HG02763 (cell line): ENCODE results near the gene ARHGEF4.

Source experiments
- ATAC-seq: cut with Tn5 transposase; IDR thresholded peaks from one replicate; pipeline ENCODE4 v1.9.1; 2021; ENCODE audit warnings: mild to moderate bottlenecking, moderate library complexity; ENCODE audit not compliant: unreplicated experiment

ARHGEF4 gene

DNA sequence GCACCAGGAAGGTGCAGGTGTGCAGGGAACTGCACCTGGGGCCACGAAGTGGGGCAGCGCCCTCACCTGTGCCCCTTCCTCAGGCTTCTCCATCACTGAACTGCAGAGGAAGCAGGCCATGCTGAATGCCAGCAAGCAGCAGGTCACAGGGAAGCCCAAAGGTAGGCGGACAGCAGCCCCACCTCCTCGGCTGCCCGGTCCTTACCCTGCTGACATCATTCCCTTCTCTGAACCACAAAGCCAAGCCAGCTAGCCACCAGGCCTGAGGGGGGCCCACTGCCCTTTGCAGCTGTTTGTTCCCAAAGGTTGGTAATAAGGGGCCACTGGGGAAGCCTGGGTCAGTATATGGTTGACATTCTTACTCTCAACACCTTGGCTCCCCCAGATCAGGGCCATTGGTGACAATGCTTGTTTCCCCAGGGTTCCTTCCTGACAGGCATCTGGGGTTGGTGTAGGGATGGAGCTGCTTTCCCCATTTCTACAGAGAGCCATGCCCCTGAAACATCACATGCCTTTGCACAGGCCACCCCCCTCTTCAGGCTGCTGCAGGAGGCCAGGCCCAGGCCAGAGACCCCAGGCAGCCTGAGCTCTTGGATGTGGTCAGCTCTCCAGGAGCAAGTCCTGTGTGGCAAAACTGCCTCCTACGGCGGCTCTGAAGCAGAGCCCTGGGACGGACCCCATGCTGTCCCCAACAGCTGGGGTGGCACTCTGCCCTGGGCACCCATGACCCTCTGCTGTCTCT lies 208.7 kb downstream of the ARHGEF4 start:
- ATAC-seq = no peak

DNA sequence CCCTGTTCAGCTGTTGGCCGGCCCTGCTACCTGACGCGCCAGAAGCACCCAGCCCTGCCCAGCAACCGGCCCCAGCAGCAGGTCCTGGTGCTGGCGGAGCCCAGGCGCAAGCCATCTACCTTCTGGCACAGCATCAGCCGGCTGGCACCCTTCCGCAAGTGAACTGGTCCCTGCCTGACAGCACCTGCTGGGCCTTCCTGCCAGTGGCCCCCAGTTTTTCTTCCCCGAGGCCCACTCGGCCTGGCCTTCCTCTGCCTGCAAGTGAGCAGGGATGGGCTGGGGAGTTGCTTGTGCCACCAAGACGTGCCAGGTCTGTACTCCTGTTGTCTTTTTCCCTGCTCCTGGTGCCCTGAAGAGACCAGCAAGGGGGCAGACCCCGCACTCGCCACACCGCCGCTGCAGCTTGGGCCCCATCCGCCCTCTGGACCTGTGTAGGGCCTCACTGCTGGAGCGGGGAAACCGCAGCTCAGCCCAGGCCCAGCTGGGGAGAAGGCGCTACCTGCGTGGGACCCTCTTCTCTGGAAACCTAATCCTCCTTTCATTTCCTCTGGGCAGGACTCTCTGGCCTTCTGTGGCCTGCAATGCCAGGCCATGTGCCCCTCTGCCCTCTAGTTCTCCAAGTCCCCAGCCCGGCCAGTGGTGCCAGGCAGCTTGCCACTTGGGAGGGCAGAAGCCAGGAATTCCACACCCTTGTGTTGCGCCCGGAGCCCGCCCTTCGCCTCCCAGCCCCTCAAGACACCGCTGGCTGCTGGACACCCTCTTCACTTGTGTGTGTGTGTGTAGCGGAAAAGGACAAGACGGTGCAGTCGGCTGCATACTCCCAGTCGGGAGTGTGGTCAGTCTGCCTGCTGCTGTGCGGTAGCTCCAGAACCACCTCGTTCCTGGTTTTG lies 209.6 kb downstream of the ARHGEF4 start:
- no peak for ATAC-seq

DNA sequence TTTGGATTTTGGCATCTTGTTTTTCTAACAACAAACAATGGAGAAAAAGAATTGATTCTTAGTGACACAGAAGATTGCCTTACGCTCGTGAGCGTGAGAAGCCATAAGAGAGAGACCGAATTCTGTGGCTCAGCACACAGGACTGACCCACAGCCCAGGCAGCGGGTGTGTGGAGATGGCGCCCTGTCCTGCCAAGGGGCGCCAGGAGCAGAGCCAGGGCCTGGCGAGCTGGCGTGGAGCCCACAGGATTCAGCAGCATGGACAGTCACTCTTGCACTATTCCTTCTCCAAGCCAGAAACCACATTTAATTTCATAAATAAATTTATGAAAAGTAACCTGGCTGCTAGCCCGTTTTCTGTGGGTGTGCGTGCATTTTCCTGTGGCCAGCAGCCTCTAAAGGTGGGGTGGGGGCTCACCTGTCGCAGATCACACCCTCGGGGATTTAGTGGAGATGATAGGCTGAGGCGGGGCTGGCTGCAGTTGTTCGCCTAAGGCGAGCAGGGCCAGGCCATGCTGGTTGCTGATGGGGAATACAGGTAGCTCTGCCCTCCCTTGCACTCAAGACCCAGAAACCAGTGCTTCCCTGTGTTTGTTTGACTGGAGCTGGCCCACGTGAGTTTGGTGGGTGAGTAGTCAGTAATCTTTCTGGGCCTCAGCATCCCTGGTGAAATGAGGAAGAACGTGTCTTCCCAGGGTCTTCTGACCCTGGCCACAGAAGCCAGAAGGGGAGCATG lies 210.4 kb downstream of the ARHGEF4 start:
- ATAC-seq = no peak

DNA sequence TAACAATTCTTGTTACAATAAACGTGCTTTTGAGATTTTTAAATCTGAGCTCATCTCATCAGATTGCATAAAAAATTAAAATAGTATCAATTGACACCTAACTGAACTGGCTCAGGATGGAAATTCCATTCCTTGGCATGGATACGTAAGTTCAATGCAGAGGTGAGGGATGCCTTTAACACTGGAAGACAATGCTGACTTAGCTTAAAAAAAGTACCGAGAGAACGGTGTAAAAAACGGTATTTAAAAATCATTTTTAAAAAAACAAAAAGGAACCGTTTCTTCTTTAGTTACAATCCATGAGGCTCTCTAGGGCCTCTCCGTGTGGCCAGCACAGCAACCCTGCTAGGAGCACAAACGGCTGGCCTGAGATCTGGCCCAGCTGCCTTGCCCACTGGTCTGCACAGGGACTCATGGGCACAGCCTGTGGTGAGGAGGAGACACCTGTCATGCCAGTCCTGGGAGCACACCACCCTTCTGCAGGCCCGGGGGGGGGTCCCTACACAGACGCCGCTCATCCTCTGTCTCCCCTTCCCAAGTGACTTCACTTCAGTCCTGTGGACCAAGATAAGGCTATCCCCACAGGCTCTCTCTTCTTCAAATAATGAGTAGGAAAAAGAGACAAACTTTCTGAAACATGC lies 211.3 kb downstream of the ARHGEF4 start:
- ATAC-seq = no peak

DNA sequence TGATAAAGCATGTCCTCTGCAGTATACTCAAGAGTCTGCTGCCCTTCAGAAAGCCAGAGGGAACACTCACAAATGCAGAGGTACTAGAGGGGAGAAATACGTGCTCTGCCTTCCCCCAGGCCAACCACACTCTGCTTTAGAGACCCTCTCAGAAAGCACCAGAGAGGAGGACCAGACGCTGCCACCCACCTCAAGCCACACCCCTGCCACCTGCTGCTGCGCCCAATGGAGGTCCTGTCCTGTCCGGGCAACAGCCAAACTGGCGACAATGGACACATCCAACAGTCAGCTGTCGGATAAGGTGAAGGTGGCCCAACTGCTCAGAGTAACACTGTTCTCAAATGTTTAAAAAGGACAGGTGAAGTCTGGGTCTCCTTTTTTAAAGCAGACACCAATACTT lies 211.9 kb downstream of the ARHGEF4 start:
- ATAC-seq = no peak

DNA sequence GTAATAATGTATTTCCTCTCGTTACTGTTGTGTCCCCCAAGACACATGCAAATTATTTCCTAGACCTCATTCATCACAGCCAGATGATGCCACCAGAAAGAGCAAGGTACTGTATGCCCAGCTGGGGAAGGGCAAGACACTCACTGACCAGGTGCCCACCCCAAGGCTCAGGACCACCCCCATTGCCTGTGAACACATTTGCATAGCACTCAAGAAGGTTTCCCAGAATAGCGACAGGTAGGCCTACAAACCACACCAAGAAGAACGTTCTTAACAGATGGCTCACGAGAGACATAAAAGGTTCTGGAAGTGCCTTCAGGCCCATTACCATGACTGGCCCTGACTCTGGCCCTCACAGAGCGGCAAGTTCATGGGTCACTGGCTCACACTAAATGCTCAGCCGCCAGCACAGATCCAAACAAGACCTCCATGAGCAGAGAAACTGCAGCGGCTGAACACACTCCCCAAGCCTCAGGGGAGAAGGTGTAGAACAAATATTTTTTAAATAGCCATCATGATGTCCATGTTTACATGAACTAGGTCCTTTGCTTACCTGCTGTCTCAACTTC lies 212.5 kb downstream of the ARHGEF4 start:
- no peak for ATAC-seq

DNA sequence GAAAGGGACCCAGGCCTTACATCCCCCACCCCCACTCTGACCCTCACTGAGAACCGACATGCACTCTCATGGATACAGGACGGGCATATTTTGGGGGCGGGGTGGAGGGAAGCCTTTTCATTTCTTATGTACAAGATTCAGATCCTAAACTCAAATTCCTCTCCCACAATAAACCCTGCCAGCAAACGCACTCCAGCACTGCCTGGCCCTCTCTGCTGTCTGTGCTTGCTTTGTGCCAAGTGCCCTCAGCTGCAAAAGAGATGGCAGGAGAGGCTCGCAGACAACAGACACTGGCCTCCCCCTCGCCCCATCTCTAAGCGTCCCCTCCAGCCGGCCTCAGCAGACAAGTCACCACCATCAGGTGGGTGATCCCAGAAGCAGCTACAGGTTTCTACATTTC lies 214.2 kb downstream of the ARHGEF4 start:
- no peak for ATAC-seq

DNA sequence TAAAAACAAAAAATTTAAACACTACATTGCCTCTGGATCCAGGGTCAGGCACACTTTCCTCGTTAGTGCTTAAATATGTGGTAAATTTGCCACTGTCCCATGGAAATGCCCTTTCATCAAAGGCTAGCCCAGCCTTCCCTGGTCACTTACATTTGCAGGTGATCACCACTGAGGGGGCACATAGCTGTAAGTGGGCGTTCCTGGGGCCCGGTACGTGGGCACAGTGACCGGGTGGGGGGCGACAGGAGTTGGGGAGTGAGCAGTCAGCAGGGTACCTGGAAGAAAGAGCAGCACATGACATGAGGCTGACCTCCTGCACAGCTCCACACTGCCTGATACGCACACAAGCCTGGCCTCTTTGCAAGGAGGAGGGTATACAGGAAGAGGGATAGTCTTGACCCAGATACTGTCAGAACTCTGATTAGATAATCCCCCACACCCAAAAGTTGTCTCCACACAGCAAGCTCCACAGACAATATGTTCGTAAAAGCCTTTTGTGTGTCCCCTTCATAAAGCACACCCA lies 216.1 kb downstream of the ARHGEF4 start:
- ATAC-seq = no peak

DNA sequence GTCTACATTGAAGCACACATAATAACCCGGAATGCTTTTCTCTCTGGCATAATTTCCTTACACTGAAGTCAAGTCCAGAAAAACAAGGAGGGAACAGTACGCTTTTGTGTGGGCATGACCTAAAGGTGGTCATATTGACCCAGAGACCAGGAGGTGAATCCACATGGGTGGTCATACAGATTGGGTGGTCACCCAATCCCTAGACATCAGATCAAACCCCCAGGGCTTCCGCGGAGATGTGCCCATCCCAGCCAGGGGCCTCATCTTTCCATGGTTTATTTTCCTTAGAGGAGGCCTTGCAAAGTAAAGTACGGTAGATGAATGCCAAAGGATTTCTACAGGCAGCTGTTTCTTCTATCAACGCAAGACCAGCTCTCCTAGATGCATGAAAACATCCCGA lies 217.8 kb downstream of the ARHGEF4 start:
- no peak for ATAC-seq

DNA sequence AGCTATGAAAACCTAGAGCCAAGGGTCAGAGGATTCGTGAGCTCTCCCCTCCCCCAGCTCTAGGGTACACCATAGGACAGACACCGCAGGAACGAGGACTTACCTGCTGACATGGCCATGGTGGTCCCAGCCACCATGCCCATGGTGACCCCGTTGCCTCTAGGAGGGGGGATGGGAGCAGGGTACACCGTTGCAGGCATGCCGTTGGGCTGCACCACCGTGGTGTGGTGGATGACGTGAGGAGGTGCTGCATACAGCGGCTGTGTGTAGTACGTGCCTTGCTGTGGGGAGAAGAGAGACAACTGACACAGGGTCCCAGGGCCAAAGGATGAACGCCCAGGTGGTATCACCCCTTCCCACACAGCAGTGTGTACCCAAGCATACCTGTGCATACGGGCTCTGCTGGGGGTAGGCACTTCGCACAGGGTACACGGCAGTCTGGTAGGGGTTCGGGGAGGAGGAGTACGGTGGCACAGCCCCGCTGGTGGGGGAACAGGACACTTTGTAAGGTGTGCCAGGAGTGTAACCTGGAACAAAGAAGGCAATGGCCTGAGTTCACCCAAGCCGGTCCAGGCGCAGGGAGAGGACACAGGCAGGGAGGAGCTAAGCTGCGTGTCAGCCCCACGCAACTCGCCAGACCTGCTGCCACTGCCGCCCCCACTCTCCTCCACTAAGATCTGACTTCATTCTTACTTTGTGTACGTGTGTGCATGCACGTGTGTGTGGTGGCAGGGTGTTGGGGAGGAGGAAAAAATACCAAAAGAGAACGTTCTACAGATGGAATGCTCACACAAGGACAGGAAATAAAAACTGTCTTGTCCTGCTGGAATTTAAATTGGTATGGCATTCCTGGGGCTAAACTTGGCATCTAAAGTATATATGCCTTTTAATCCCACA lies 218.7 kb downstream of the ARHGEF4 start:
- no peak for ATAC-seq

DNA sequence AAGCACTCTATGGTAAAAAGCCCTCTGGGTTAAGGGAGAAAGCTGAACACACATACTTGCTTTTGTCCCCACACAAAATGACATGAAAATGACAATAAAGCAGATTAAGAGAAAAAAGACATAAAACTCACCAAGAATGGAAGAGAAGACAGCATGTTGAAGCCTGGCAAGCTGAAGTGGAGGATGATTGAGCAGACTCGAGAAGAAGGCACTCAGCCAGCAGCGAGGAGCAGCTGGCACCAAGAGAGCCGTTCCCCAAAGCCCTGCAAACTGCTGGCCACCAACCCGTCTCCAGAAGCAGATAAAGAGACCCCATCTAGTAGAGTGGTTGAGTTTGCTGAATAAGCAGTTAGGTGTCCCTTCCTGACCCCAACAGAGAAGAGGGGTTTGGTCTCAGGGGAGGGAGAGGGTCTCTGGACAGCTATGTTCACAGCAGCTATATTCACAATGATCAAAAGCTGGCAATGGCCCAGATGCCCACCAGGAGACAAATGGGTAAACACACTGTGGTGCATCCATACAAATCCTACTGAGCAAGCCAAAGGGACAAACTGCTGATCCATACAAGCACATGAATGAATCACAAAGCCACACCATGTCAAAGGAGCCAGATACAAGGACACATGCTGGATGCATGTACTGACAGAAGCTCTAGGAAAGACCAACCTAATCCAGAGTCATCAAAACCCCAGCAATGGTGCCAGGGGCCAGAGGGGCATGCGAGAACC lies 219.7 kb downstream of the ARHGEF4 start:
- no peak for ATAC-seq

DNA sequence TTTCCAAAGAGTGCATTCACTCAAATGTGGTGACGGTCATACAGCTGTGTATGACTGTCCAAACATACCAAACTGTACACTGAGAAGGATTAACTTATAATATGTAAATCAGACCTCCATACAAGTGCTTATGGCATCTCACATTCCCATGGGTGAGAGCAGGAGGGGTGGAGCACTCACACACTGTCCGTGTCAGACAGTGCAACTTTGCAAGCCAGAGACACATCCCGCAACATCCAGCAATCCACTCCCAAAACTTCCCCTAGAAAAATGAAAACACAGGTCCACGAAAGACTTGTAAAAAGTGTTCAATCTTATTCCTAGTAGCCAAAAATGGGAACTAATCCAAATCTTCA lies 220.2 kb downstream of the ARHGEF4 start:
- ATAC-seq = no peak

DNA sequence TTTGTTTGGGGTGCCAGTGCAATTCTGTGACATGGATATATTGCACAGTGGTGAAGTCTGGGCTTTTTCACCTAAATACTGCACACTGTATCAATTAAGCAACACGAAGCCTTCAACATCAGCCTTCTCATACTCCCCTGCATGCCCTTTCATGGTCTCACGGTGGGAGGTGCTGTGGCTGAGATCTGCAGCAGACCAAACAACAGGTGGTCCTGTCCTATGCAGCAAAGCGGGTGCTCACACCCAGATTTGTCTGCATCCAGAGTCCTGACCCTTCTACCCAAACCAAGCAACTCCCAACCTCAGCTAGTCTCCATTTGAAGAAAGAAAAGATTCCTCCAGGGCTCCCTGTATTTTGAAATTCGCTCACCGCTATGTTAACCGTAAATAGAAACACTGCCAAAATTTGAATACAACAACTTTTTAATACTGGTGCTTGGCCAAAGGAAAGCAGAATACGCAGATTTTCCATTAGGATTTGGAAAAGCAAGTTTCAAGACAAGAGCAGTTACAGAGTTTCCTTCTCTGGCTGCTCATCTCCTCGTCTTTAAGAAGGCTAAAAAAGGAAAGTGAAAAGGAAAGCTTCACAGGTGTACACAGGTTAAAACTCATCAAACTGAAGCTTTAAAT lies 221.6 kb downstream of the ARHGEF4 start:
- ATAC-seq = no peak

DNA sequence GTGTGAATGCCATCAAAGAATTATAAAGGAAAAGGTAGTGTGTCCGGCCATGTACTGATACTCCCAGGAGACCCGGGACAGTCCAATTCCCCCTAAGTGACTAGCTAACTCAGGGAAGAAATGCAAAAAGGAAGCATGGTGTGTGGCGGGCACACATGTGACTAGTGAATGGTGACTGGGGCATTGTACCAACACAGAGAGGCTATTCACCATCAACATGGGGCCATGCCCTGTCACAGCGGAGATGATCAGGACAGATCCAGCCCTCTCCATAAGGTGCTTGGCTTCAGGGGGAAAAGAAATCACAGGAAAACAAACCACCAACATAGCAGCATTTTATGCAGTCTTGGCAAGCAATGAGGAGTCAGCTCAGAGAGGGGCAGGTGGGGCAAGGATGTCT lies 222.2 kb downstream of the ARHGEF4 start:
- ATAC-seq = no peak

DNA sequence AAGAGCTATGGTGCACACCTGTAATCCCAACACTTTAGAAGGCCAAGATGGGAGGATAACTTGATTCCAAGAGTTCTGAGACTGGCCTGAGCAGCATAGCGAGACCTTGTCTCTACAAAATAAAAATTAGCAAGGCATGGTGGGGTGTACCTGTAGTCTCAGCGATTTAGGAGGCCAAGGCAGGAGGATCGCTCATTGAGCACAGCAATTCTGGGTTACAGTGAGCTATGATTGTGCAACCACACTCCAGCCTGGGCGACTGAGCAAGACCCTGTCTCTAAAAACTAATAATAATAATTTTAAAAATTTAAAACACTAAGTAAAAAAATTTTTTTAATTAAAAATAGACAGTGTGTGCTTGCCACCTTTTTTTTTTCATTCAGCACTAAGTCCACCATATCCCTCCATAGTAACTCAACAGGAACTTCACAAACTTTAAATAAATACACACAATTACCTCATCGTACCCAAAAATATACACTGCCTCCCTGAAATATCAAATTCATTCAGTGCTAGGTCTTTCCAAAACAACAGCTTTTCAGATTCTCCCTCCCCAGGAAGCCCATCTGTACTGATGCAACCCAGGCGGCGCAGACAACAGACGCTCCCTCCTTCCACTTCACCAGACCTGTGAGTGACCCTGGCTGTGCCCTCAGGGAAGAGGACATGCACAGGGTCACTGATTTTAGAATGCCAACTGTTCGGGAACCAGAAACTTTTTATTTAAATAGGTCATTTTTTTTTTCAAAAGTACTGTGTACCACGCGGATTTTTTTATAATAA lies 227.0 kb downstream of the ARHGEF4 start:
- ATAC-seq = no peak

DNA sequence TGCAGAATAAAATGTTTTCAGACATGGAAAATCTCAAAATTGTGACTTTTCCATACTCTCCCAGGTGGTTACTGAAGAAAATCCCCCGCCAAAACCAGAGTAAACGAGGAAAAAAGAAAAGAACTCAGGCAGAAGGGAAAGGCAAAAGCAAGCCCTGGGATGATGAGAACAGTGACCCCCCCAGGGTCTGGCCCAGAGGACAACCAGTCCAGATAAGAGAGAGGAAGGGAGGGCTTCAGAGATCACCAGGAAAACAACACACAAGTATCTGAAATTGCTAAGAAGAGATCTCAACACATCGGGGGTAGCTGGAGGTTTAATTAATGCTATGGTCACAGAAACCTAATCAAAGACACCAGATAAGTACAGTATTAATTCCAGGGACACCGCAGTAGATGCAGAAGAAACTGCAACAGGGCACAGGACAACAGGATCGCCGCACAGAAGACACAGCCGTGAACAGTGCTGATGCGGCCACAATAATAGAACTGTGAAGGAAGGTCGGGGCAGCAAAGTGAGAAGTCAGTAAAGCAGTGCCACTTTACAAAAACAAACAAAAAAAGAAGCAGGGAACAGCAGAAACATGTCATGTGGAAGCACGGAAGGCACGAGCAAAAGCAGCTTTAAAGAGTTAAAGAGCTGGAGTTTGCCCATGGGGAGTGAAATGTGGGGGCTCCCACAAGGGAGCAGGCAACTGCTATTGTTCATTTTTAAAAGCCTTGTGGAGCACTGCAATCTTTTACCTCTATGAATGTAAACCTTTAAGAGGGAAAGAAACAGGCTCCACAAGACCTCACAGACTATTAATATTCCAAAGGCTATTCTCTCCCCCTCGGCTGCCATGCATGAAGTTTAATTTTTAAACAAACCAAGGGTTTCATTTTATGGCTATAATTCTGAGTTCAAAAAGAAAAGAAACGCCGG lies 228.1 kb downstream of the ARHGEF4 start:
- ATAC-seq = no peak
